Activated CD4-positive, alpha-beta T cell treated with anti-CD3 and anti-CD28 coated beads for 1 hour (primary cell): ENCODE results near the gene PKD1.
A peak's percentile ranks its signal among the peaks of the same experiment; 100 is the strongest.

ENCODE experiments used
- DNase-seq: peaks from one replicate; pipeline ENCODE4 v3.0.0-alpha.2; 2020

Gene PKD1

DNA sequence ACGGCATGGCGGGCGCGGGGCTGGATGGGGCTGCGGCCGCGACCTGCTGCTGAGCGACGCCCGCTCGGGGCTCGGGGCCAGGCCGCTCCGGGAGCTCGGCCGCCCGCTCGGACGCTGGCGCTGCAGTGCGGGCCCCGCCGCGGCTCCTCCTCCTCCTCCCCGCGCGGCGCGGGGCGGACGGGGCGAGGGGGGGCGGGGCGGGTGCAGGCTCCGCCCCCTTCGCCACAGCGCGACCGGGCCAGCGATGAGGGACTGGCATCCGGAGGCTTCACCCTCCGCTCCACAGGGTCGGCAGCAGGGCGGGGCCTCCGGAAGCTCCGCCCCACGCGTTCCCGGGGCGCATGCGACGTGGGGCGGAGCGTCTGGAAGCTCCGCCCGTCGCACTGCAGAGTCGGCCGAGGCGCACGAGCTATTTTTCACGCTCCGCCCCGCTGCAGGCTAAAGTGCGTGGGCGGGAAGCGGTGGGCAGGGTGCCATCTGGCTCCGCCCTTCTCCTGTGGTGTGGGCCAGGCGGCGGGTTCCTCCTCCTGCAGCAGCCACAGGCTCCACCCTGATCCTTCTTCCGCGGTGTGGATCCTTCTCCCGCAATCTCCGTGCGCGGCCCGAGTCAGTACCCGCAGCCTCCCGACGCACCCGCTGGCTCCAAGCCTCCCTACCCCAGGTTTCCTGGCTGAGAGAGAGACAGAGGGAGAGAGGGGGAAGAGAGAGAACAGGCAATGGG, at the start of gene PKD1:
PKD1 (minus strand) TSS at position 129 of the 721 bp plus-strand sequence. CDS start 209 bp downstream, outside the sequence.
- peak; percentile 98 for DNase-seq

DNA sequence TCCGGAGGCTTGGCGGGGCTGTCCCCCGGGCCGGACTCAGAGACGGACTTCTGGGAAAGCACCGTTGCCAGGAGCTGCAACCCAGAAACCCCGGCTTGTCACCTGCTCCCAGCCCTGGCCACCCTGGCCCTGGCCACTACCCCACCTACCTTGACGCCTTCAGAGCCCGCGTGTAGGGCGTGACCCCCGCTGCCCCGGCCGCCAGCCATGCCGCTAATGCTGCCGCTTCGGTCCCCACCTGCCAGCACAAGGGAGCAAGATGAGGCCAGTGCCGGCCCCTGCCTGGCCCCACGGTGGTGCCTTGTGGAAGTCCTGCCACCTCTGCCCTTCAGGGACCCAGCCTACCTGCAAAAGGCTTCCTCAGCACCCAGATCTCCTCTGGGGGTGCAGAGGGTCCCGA, 49.3 kb upstream of the PKD1 start:
- no peak for DNase-seq

- no peak for DNase-seq
Measured at GRCh38 chr16:2184346-2184745, 48.6 kb upstream of the PKD1 start.

DNA sequence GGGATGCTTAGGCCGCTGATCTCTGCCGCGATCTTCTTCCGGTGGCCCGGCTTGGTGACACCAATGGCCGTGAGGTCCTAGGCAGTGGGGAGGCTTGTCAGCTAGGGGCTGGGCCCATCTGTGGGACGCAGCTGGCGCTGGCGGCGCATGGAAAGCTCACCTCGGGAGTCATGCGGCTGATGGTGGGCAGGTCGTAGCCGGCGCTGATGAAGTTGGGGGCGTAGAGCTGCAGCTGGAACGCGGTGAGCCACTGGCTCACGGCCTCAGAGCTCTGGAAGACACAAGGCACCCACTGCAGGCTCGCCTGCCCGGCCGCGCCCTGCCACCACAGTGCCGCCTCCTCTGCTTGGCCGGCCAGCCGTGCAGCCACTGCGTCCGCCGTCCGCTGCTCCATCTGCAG, 48.0 kb upstream of the PKD1 start:
- no peak for DNase-seq

- no peak for DNase-seq
Measured at GRCh38 chr16:2181952-2182351, 46.3 kb upstream of the PKD1 start.

GRCh38 chr16:2180962-2181923, 45.5 kb upstream of the PKD1 start:
- no peak for DNase-seq

GRCh38 chr16:2180461-2180860, 44.8 kb upstream of the PKD1 start:
- DNase-seq: no peak

GRCh38 chr16:2179576-2179975, 43.9 kb upstream of the PKD1 start:
- no peak for DNase-seq

DNA sequence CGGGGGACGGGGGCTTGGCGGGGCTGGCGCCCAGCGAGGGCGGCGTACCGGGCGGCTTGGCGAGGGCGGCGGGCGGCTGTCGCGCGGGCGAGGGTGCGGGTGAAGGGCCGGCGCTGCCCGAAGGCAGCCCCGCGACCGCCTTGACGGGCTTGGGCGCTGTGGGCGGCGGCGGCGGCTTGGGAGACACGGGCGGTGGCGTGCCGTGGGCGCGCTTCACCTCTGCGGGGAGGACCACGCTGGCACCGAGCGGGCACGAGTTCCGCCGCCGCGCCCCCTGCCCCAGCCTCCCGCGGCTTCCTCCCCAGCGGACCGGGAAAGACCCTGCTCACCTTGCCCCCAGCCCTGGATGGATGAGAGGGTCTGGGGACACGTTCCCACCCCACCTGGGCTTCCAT, 43.4 kb upstream of the PKD1 start:
- DNase-seq: no peak

DNA sequence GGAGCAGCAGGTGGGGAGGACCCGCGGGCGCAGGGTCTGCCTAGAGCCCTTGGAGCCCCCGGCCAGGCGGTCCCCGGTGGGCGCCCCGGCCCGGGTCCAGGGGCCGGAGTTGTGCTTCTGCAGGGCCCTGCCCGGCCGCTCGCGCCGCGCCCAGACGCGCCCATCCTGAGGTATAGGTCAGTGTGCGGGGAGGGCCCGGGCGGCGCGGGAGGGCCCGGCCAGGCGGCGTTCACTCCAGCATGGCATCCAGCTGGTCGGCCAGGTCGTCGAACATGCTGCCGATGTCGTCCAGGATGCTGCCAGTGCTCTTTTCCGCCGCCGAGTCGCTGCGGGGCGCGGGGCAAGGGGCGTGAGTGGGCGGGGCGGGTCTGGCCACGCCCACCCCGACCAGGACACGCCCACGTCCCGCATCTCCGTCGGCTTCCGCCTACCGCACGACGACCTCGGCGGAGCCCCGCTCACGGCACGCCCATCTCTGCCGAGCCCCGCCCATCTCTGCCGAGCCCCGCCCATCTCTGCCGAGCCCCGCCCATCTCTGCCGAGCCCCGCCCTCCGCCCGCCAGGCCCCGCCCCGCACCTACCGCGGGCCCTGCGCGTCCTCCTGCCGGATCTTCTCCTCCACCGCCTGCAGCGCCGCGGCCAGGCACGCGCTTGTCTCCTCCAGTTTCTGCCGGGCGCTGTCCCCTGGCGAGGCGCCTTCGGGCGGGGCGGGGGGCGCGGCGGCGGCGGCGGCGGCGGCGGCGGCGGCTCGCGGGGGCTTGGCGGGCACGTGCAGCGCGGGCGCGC, 42.8 kb upstream of the PKD1 start:
- no peak for DNase-seq

GRCh38 chr16:2177561-2177960, 41.9 kb upstream of the PKD1 start:
- no peak for DNase-seq

DNA sequence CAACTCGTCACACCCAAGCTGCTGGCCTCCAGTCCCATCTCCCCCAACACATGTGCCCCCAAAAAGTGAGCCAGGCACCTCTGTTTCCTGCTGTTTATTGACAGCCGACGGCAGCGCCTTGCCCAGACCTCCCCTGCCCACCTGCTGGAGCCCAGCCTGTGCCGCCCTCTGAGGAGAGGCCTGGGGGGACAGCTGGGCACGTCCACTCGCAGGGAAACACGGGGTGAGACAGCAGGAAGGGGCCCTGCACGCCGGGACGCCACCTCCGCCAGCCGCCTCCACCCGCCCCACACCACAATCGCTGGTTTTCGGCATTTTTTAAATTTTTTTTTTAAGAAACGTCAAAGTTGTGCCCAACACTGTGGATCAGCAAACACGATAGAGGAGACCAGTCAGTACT, 41.4 kb upstream of the PKD1 start:
- no peak for DNase-seq

DNA sequence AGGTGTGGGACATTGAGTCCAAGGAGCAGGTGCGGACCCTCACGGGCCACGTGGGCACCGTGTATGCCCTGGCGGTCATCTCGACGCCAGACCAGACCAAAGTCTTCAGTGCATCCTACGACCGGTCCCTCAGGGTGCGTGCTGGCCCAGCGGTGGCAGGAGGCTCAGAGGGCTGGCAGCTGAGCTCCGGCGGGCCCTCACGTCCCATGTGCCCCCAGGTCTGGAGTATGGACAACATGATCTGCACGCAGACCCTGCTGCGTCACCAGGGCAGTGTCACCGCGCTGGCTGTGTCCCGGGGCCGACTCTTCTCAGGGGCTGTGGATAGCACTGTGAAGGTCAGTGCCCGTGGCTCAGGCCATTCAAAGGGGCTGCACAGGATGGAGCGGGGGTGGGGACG, 40.3 kb upstream of the PKD1 start:
- DNase-seq: no peak

- no peak for DNase-seq
Measured at GRCh38 chr16:2175454-2175853, 39.8 kb upstream of the PKD1 start.

GRCh38 chr16:2174396-2175131, 38.9 kb upstream of the PKD1 start:
- DNase-seq: no peak

GRCh38 chr16:2173916-2174315, 38.2 kb upstream of the PKD1 start:
- no peak for DNase-seq

DNA sequence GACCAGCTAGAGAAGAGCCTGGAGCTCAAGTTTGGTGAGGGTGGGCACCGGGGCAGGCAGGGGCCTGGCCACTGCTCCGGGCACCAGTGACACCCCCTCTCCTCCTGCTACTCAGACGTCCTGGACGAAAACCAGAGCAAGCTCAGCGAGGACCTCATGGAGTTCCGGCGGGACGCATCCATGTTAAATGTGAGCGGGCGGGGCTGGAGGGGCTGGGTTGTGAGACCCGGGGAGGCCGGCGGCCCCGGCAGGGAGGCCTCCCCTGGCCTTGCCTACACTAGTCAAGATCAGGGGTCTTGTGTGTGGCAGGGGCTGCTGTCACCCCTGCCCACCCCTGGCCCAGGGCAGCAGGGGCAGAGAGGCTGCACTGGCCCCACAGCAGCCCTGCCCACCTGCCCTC, 37.7 kb upstream of the PKD1 start:
- DNase-seq: no peak

DNA sequence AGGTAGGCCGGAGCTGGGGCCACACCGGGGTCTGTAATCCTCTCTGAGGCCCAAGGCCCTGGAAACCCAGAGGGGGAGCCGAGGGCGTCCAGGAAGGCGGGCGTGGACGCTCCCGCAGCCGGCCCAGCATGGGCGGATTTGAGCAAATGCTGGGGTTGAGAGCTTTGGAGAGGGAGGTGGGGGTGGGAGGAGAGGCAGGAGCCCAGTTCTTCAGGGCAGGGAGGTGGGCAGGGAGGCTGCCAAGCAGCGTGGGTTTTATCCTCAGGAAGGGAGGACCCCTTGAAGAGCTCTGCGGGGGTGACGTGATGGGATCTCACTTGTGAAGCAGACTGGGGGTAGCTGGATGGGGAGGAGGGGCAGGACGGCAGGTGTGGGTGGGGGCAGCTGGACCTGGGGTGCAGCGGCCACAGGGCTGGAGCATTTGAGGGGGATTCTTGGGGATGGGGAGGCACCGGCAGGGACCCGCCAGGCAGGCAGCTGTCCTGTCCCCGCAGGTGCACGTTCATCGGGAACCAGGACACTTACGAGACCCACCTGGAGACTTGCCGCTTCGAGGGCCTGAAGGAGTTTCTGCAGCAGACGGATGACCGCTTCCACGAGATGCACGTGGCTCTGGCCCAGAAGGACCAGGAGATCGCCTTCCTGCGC, 37.1 kb upstream of the PKD1 start:
- DNase-seq: no peak

DNA sequence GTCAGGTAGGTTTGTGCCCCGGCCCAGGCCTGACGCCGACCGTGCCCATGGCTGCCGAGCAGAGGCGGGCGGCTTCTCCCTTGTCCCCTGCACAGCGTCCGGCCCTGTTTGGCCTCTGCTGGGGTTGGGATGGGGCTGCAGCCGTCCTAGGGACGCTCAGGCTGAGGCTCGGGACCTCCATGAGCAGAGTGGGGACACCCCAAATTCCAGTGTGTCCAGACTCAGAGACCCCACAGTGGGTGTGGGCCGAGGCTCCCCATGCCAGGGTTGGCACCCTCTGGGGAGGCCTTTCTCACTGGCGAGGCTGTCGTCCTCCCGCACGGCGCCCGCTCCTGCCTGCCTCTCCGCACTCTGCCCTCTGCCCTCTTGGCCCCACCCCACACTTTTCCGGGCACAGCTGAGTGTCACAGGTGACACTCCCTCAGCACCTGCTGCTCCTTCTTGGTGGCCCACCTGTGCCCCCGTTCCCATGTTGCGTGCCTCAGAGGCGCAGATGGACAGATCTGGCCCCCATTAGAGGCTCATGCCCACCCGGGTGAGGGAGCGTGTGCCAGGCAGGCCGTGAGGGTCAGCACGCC, 36.0 kb upstream of the PKD1 start:
- no peak for DNase-seq

DNA sequence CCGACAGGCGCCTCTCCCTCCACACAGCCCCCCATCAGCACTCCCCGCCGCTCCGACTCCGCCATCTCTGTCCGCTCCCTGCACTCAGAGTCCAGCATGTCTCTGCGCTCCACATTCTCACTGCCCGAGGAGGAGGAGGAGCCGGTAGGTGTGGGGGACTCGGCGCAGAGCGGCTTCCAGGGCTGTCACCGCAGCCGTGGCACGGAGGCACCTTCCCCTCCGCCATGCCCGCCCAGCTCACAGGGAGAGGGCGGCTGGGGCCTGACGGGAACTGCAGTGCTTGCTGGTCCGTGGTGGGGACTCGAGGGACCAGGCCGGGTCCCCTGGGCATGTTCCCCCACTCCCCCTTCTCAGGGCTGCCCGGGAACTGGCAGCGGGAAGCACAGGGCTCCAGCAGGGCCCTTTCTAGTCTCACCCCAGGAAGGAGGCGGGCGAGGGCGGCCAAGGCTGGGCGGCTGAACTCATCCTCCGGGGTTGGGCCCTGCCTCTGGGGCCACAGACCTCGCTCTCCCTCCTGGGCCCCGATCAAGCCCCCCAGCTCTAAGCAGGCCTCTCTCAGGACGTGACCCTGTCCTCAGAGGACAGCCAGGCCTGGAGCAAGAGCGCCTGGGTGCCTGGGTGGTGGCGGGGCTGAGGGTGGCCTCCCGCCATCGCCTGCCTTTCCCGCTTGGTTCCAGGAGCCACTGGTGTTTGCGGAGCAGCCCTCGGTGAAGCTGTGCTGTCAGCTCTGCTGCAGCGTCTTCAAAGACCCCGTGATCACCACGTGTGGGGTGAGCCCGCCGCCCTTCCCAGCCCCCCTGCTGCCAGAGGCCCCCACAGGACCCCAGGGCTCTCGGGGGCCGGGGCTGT, 35.1 kb upstream of the PKD1 start:
- DNase-seq: no peak

- no peak for DNase-seq
Measured at GRCh38 chr16:2170080-2170479, 34.4 kb upstream of the PKD1 start.
